Measurements from ENCODE around the gene OR5L2. TPM values are rescaled to one million over a fixed set of nuclear protein-coding genes. Genes with fewer than 3 reads are reported as not detected.
"Not testable (repeated sequence)": the region's sequence is repeated elsewhere in the genome, so short reads cannot be mapped to it uniquely, and the experiment has no call there.

OR5L2 gene
- not detected in 2 replicates for total RNA-seq

DNA sequence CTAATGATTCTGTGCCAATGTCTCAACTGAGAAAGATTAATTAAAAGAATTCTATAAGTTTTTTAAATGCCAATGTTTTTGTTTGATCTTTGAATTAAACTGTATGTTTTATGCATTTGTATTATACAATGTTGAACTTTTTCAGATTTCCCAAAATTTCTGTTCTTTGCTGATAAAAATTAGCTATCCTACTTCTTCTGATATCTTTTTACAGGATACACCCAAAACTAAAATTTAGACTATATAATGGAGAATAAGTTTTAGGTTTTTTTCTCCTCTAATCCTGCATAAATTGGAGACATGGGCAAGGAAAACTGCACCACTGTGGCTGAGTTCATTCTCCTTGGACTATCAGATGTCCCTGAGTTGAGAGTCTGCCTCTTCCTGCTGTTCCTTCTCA is at the start of gene OR5L2:
TSS of gene OR5L2 (plus strand) at position 301 of the 400 bp plus-strand sequence. CDS start at position 301, 0 bp downstream.
- Mint-ChIP-seq H3K4me3 (no peak within 1 kb of the TSS), H3K36me3 (ENCODE audit: low read depth) (no peaks in the 10 kb centered on the region), H3K9me3 (peaks cover 25% of the 10 kb centered on the region), H3K27me3 (ENCODE audit: insufficient read depth) (no peaks in the 10 kb centered on the region), H3K4me1 (ENCODE audit: low read depth) (no peaks in the 10 kb centered on the region), H3K27ac (no peak within 1 kb of the TSS)
- DNase-seq (ENCODE audit: low spot score): no peak
- intact Hi-C loops (cut with micrococcal nuclease): no loop called here

DNA sequence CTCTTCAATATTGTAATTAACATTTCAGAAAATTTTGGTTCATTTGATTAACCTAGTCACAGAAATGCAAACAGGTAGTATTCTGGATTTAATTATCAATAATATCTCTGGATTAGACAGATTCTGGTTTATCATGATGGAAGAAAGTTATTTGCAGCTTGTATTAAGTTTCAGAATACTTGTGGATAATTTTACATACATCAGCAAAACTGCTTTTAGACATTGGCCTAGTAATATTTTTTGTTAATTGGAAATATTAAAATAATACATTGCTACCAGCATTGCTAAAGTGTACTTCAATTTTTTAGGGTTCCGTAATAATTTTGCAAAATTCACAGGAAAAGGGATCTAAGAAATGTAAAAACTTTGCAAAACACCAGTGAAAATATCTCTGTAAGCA is 35.4 kb upstream of the OR5L2 start:
- Mint-ChIP-seq H3K27ac (no peak overlapping the region), H3K9me3 (peaks cover 15% of the 10 kb centered on the region), H3K4me3 (no peak overlapping the region), H3K27me3 (ENCODE audit: insufficient read depth) (no peaks in the 10 kb centered on the region), H3K4me1 (ENCODE audit: low read depth) (no peaks in the 10 kb centered on the region), H3K36me3 (ENCODE audit: low read depth) (no peaks in the 10 kb centered on the region)
- intact Hi-C loops (cut with micrococcal nuclease): no loop called here
- no peak for DNase-seq (ENCODE audit: low spot score)

DNA sequence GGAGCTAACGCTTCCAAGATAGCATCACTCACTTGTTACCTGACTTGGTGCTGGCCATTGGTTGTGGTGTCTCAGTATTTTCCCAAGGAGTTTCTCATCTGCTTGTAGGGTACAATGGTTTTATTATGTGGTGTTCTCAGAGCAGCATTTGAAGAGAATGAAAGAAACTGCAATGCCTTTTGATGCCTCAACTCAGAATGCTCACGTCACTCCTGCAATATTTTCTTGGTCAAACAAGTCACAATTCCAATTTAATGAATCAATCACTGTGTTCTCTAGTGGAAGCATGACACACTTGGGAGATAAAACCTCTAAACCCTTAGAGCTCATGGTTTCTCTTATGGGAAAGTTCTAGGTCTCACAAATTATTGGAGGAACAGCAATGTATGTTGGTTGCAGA is 33.7 kb upstream of the OR5L2 start:
- Mint-ChIP-seq H3K4me3 (no peak overlapping the region), H3K27me3 (ENCODE audit: insufficient read depth) (no peaks in the 10 kb centered on the region), H3K4me1 (ENCODE audit: low read depth) (no peaks in the 10 kb centered on the region), H3K27ac (no peak overlapping the region), H3K36me3 (ENCODE audit: low read depth) (no peaks in the 10 kb centered on the region), H3K9me3 (peaks cover 6% of the 10 kb centered on the region)
- intact Hi-C loops (cut with micrococcal nuclease): no loop called here
- no peak for DNase-seq (ENCODE audit: low spot score)

GRCh38 chr11:55795256-55795655 is 31.8 kb upstream of the OR5L2 start, which contains the start of gene OR5D14:
OR5D14 (plus strand) TSS chr11:55795556; CDS start chr11:55795556, 0 bp downstream.
- no peak within 1 kb of the TSS for H3K27ac Mint-ChIP-seq
- H3K36me3 Mint-ChIP-seq (ENCODE audit: low read depth): no peaks in the 10 kb centered on the region
- no peaks in the 10 kb centered on the region for H3K4me1 Mint-ChIP-seq (ENCODE audit: low read depth)
- intact Hi-C loops (cut with micrococcal nuclease): no loop called here
- H3K9me3 Mint-ChIP-seq: peaks cover 16% of the 10 kb centered on the region
- no peaks in the 10 kb centered on the region for H3K27me3 Mint-ChIP-seq (ENCODE audit: insufficient read depth)
- no peak for DNase-seq (ENCODE audit: low spot score)
- H3K4me3 Mint-ChIP-seq: no peak within 1 kb of the TSS

DNA sequence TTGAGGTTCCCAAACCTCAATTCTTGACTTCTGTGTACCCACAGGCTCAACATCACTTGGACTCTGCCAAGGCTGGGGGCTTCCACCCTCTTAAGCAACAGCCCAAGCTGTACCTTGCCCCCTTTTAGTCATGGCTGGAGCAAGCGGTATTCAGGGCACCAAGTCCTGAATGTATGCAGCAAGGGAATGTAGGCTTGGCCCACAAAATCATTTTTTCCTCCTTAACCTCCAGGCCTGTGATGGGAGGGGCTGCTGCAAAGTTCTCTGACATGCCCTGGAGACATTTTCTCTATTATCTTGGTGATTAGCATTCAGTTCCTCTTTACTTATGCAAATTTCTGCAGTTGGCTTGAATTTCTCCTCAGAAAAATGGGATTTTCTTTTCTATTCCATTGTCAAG is 20.8 kb upstream of the OR5L2 start:
- DNase-seq (ENCODE audit: low spot score): no peak
- Mint-ChIP-seq H3K27ac (no peak overlapping the region), H3K27me3 (ENCODE audit: insufficient read depth) (no peaks in the 10 kb centered on the region), H3K4me3 (no peak overlapping the region), H3K4me1 (ENCODE audit: low read depth) (no peaks in the 10 kb centered on the region), H3K9me3 (peaks cover 33% of the 10 kb centered on the region), H3K36me3 (ENCODE audit: low read depth) (no peaks in the 10 kb centered on the region)
- intact Hi-C loops (cut with micrococcal nuclease): no loop called here

GRCh38 chr11:55811067-55811466 is 16.0 kb upstream of the OR5L2 start, which contains the start of gene OR5L1:
OR5L1 (plus strand) TSS chr11:55811367; CDS start chr11:55811467, 100 bp downstream.
- intact Hi-C loops (cut with micrococcal nuclease): no loop called here
- peaks cover 32% of the 10 kb centered on the region for H3K9me3 Mint-ChIP-seq
- no peak for DNase-seq (ENCODE audit: low spot score)
- no peaks in the 10 kb centered on the region for H3K27me3 Mint-ChIP-seq (ENCODE audit: insufficient read depth)
- no peaks in the 10 kb centered on the region for H3K4me1 Mint-ChIP-seq (ENCODE audit: low read depth)
- no peaks in the 10 kb centered on the region for H3K36me3 Mint-ChIP-seq (ENCODE audit: low read depth)
- no peak within 1 kb of the TSS for H3K4me3 Mint-ChIP-seq
- H3K27ac Mint-ChIP-seq: no peak within 1 kb of the TSS

DNA sequence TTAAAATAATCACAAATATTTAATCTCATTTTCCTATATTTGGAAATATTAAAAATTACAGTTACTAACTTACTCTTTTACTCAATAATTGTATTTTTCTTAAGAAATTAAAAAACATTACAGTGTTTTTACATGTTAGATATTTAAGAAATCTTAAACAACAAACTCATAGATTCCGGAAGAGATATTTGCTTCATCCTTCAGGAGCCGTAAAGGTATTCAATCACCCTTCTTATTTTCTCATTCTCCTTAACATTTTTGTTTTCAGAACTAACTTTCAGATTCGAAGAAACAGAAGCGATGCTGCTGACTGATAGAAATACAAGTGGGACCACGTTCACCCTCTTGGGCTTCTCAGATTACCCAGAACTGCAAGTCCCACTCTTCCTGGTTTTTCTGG is 7.7 kb upstream of the OR5L2 start, which contains the start of gene OR5D18:
TSS of gene OR5D18 (plus strand) at position 301 of the 400 bp plus-strand sequence. CDS start at position 301, 0 bp downstream.
- Mint-ChIP-seq H3K9me3 (peaks cover 41% of the 10 kb centered on the region), H3K4me3 (no peak within 1 kb of the TSS), H3K4me1 (ENCODE audit: low read depth) (no peaks in the 10 kb centered on the region), H3K27ac (no peak within 1 kb of the TSS), H3K36me3 (ENCODE audit: low read depth) (no peaks in the 10 kb centered on the region), H3K27me3 (ENCODE audit: insufficient read depth) (no peaks in the 10 kb centered on the region)
- no peak for DNase-seq (ENCODE audit: low spot score)
- intact Hi-C loops (cut with micrococcal nuclease): no loop called here

GRCh38 chr11:55838452-55838851 is 11.4 kb downstream of the OR5L2 start, which contains the start of gene OR5D16:
OR5D16 (plus strand) TSS chr11:55838752; CDS start chr11:55838752, 0 bp downstream.
- Mint-ChIP-seq H3K4me3 (no peak within 1 kb of the TSS), H3K27ac (no peak within 1 kb of the TSS), H3K36me3 (ENCODE audit: low read depth) (no peaks in the 10 kb centered on the region), H3K4me1 (ENCODE audit: low read depth) (no peaks in the 10 kb centered on the region), H3K9me3 (peaks cover 14% of the 10 kb centered on the region), H3K27me3 (ENCODE audit: insufficient read depth) (no peaks in the 10 kb centered on the region)
- no peak for DNase-seq (ENCODE audit: low spot score)
- intact Hi-C loops (cut with micrococcal nuclease): no loop called here

DNA sequence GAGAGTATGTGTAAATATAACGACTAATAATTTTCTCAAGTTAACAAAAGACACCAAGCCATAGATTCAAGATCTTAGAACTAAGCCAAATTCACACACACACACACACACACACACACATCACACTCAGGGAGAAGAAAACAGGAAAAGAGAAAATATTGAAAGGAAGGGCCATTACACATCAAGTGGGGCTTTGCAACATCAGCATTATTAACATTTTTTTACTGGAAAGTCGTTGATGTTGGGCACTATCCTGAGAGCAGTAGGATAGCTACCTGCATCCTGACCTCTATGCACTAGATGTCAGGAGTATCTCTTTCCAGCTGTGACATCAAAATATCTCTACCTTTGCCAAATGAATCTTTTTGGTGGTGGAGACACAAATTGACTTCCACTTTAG is 20.4 kb downstream of the OR5L2 start:
- intact Hi-C loops (cut with micrococcal nuclease): no loop called here
- Mint-ChIP-seq H3K27ac (no peak overlapping the region), H3K9me3 (peaks cover 22% of the 10 kb centered on the region), H3K4me1 (ENCODE audit: low read depth) (no peaks in the 10 kb centered on the region), H3K36me3 (ENCODE audit: low read depth) (no peaks in the 10 kb centered on the region), H3K27me3 (ENCODE audit: insufficient read depth) (no peaks in the 10 kb centered on the region), H3K4me3 (no peak overlapping the region)
- no peak for DNase-seq (ENCODE audit: low spot score)

DNA sequence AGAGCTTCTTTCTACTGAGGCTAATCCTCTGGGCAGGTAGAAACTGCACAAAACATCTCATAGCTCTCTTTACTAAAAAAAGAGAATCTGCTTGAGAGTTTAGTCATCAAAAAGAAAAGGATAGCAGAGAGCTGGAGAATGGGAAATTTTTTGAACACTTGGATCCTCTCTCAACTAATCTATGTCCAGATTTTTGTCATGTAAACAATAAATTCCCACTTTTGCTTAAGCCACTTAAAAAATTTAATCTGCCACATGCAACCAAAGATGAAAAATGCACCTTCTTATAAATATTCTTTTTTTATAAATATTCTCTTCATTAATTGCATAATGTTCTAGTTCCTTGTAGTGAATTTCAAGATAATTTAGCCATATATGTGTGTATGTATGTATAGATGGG is 22.0 kb downstream of the OR5L2 start:
- H3K9me3 Mint-ChIP-seq: peaks cover 22% of the 10 kb centered on the region
- no peaks in the 10 kb centered on the region for H3K27me3 Mint-ChIP-seq (ENCODE audit: insufficient read depth)
- H3K4me3 Mint-ChIP-seq: no peak overlapping the region
- H3K36me3 Mint-ChIP-seq (ENCODE audit: low read depth): no peaks in the 10 kb centered on the region
- intact Hi-C loops (cut with micrococcal nuclease): no loop called here
- H3K4me1 Mint-ChIP-seq (ENCODE audit: low read depth): no peaks in the 10 kb centered on the region
- no peak for DNase-seq (ENCODE audit: low spot score)
- H3K27ac Mint-ChIP-seq: no peak overlapping the region

- Mint-ChIP-seq H3K9me3 (peaks cover 5% of the 10 kb centered on the region), H3K4me3 (no peak overlapping the region), H3K27me3 (ENCODE audit: insufficient read depth) (no peaks in the 10 kb centered on the region), H3K36me3 (ENCODE audit: low read depth) (no peaks in the 10 kb centered on the region), H3K4me1 (ENCODE audit: low read depth) (no peaks in the 10 kb centered on the region), H3K27ac (no peak overlapping the region)
- intact Hi-C loops (cut with micrococcal nuclease): no loop called here
- no peak for DNase-seq (ENCODE audit: low spot score)
Observed at GRCh38 chr11:55852141-55852540, 25.1 kb downstream of the OR5L2 start.

DNA sequence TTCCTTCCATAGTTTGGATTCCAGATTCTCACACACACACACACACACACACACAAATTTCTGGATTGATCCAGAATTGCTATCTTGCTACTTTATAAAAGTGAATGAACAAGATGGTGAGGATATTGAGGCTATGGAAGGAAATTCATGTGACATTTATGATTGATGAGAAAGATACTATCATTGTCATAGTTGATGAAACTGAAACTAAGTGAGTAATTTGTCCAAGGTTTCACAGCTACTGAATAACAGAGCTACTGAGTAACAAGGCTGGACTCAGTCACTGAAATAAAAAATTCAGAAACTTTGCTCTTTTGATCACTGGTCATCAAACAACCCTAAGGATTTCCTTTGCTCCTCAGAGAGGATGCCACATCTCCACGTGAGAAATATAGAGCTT is 27.7 kb downstream of the OR5L2 start:
- no peak overlapping the region for H3K4me3 Mint-ChIP-seq
- no peaks in the 10 kb centered on the region for H3K27me3 Mint-ChIP-seq (ENCODE audit: insufficient read depth)
- intact Hi-C loops (cut with micrococcal nuclease): no loop called here
- H3K27ac Mint-ChIP-seq: no peak overlapping the region
- no peaks in the 10 kb centered on the region for H3K4me1 Mint-ChIP-seq (ENCODE audit: low read depth)
- H3K9me3 Mint-ChIP-seq: peaks cover 12% of the 10 kb centered on the region
- no peak for DNase-seq (ENCODE audit: low spot score)
- no peaks in the 10 kb centered on the region for H3K36me3 Mint-ChIP-seq (ENCODE audit: low read depth)

DNA sequence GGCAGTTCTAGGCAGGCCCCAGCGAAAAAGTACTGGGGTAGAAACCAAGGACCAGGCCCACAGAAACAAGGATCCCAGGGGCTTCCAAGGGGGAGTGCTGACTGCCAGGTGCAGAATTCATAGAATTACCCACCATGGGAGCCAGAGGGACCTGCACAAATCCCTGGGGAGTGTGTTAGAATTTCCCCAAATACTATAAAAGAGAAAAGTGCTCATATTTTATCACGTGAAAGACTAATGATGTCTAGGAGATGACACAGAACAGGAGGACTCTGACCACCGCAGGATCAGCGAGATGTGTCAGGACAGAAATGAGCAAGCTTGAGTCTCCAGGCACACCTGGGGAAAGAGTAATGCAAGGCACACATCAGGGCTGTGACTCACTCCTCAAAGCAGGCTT is 40.3 kb downstream of the OR5L2 start:
- peaks cover 19% of the 10 kb centered on the region for H3K9me3 Mint-ChIP-seq
- H3K27me3 Mint-ChIP-seq (ENCODE audit: insufficient read depth); intact Hi-C loops (cut with micrococcal nuclease); H3K4me3 Mint-ChIP-seq; H3K4me1 Mint-ChIP-seq (ENCODE audit: low read depth); DNase-seq (ENCODE audit: low spot score); H3K27ac Mint-ChIP-seq; H3K36me3 Mint-ChIP-seq (ENCODE audit: low read depth): not testable (repeated sequence)

DNA sequence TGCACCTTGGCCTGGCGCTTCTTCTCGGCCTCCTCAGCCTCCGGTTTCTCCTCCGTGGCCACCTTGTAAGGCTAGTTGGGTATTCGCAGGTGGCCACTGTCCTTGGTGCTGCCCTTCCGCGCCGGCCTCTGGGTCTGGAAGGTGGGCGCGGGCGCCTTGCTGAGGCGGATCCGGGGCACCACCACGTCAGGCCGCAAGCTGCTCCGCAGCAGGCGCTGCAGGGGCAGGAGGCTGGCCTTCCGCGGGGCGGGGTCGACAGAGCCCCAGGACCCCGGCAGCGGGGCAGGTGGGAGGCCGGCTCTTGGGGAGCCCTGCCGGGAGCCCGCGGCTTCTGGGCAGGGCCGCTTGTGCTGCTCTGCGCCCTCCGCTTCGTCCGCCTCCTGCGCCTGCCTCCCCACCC is 45.7 kb downstream of the OR5L2 start:
- peaks cover 20% of the 10 kb centered on the region for H3K9me3 Mint-ChIP-seq

More for the DNA sequence above, 45.7 kb downstream of the OR5L2 start:
- H3K27me3 Mint-ChIP-seq (ENCODE audit: insufficient read depth); H3K4me1 Mint-ChIP-seq (ENCODE audit: low read depth); DNase-seq (ENCODE audit: low spot score); H3K27ac Mint-ChIP-seq; intact Hi-C loops (cut with micrococcal nuclease); H3K4me3 Mint-ChIP-seq; H3K36me3 Mint-ChIP-seq (ENCODE audit: low read depth): not testable (repeated sequence)

All from activated T-helper 1 cell treated with anti-CD3 and anti-CD28 coated beads, Interleukin-12 subunit alpha, Interleukin-12 subunit beta, Interleukin-2, Interleukin-4 antibody, amounts not matched to agents 30 ng/mL and 10 ng/mL and 1 ng/mL, durations not matched to agents 14 hours and 24 hours and 36 hours (primary cell).